ENCODE results near the gene VPREB3. TPM values are rescaled to one million over a fixed set of nuclear protein-coding genes. Genes with fewer than 3 reads are reported as not detected.

The VPREB3 gene
- total RNA-seq, 1 donor from 2014 or later = not detected

GRCh38 chr22:23753385-23753784, 840 bp downstream of the VPREB3 start:
- H3K4me1 Mint-ChIP-seq (ENCODE audit: low read depth, unreplicated experiment) = peaks cover 2% of the 10 kb centered on the region
- peaks cover 9% of the 10 kb centered on the region for H3K9me3 Mint-ChIP-seq (ENCODE audit: unreplicated experiment)
- no peak overlapping the region for H3K27ac Mint-ChIP-seq (ENCODE audit: unreplicated experiment)
- H3K4me3 Mint-ChIP-seq (ENCODE audit: unreplicated experiment) = no peak overlapping the region
- H3K36me3 Mint-ChIP-seq (ENCODE audit: unreplicated experiment) = no peaks in the 10 kb centered on the region
- no peak for DNase-seq
- peaks cover 13% of the 10 kb centered on the region for H3K27me3 Mint-ChIP-seq (ENCODE audit: unreplicated experiment)
- no peak for TF ChIP-seq CTCF (IDR thresholded peaks at IDR 0.05; ENCODE audit: partially characterized antibody, unreplicated experiment)

DNA sequence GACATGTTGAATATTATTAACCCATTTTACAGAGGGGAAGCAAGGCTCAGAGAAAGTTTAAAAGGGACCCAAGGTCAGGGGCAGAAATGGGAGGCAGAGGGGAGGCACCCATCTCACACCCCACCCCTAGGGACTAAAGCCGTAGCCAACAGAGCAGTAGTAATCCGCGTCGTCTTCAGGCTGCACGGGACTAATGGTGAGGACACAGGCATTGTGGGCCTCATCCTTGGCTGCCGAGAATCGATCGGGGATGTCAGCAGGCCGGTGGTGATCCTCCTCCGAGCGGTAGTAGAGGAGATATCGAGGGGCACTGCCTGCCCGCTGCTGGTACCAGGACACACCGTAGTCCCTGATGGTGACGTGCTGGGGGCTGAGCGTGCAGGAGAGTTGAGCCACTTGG, 1.5 kb downstream of the VPREB3 start:
- Mint-ChIP-seq H3K4me3 (ENCODE audit: unreplicated experiment) (no peak overlapping the region), H3K27ac (ENCODE audit: unreplicated experiment) (no peak overlapping the region), H3K27me3 (ENCODE audit: unreplicated experiment) (peaks cover 13% of the 10 kb centered on the region), H3K9me3 (ENCODE audit: unreplicated experiment) (peaks cover 9% of the 10 kb centered on the region), H3K36me3 (ENCODE audit: unreplicated experiment) (no peaks in the 10 kb centered on the region), H3K4me1 (ENCODE audit: low read depth, unreplicated experiment) (peaks cover 2% of the 10 kb centered on the region)
- TF ChIP-seq CTCF (IDR thresholded peaks at IDR 0.05; ENCODE audit: partially characterized antibody, unreplicated experiment) = no peak
- no peak for DNase-seq

GRCh38 chr22:23752090-23752691, 2.0 kb downstream of the VPREB3 start:
- Mint-ChIP-seq H3K4me3 (ENCODE audit: unreplicated experiment) (peak overlapping the region; percentile 68), H3K27me3 (ENCODE audit: unreplicated experiment) (peaks cover 13% of the 10 kb centered on the region), H3K36me3 (ENCODE audit: unreplicated experiment) (no peaks in the 10 kb centered on the region), H3K27ac (ENCODE audit: unreplicated experiment) (no peak overlapping the region), H3K9me3 (ENCODE audit: unreplicated experiment) (peaks cover 9% of the 10 kb centered on the region), H3K4me1 (ENCODE audit: low read depth, unreplicated experiment) (peaks cover 2% of the 10 kb centered on the region)
- no peak for DNase-seq
- TF ChIP-seq CTCF (IDR thresholded peaks at IDR 0.05; ENCODE audit: partially characterized antibody, unreplicated experiment) = no peak

DNA sequence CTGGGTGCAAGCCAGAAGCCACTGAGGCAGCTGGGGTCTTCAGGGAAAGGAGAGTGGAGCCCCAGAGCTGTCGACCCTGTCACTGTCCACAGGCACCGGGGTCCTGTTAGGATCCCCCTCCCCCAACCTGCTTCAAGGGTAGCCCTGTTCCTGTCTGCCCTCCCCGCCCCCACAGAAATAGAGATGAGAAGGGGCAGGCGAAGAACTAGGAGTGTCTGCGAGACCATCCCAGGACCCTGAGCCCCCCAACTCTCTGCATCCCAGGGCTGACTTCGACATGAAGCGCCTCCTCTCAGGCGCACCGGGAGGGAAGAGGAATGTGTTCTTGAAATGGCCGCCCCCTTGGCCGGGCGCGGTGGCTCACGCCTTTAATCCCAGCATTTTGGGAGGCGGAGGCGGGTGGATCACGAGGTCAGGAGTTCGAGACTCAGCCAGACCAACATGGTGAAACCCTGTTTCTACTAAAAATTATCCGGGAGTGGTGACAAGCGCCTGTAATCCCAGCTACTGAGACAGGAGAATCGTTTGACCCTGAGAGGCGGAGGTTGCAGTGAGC, 2.7 kb downstream of the VPREB3 start:
- H3K9me3 Mint-ChIP-seq (ENCODE audit: unreplicated experiment) = peaks cover 9% of the 10 kb centered on the region
- DNase-seq = no peak
- peaks cover 2% of the 10 kb centered on the region for H3K4me1 Mint-ChIP-seq (ENCODE audit: low read depth, unreplicated experiment)
- peaks cover 11% of the 10 kb centered on the region for H3K27me3 Mint-ChIP-seq (ENCODE audit: unreplicated experiment)
- H3K36me3 Mint-ChIP-seq (ENCODE audit: unreplicated experiment) = no peaks in the 10 kb centered on the region
- no peak for TF ChIP-seq CTCF (IDR thresholded peaks at IDR 0.05; ENCODE audit: partially characterized antibody, unreplicated experiment)
- H3K4me3 Mint-ChIP-seq (ENCODE audit: unreplicated experiment) = peak overlapping the region; percentile 83
- peak overlapping the region; percentile 76 for H3K27ac Mint-ChIP-seq (ENCODE audit: unreplicated experiment)

GRCh38 chr22:23750714-23751440, 3.3 kb downstream of the VPREB3 start, which contains the start of gene ZNF70:
TSS of gene ZNF70 (minus strand) at chr22:23751112. CDS start at chr22:23745140, 5,972 bp downstream.
- Mint-ChIP-seq H3K4me3 (ENCODE audit: unreplicated experiment) (peak within 1 kb of the TSS; percentile 87), H3K36me3 (ENCODE audit: unreplicated experiment) (no peaks in the 10 kb centered on the region), H3K4me1 (ENCODE audit: low read depth, unreplicated experiment) (peaks cover 2% of the 10 kb centered on the region)

More at GRCh38 chr22:23750714-23751440, 3.3 kb downstream of the VPREB3 start, which contains the start of gene ZNF70:
- Mint-ChIP-seq H3K27me3 (ENCODE audit: unreplicated experiment) (peaks cover 10% of the 10 kb centered on the region), H3K9me3 (ENCODE audit: unreplicated experiment) (peaks cover 9% of the 10 kb centered on the region), H3K27ac (ENCODE audit: unreplicated experiment) (peak within 1 kb of the TSS; percentile 76)
- DNase-seq = peak; percentile 87
- no peak for TF ChIP-seq CTCF (IDR thresholded peaks at IDR 0.05; ENCODE audit: partially characterized antibody, unreplicated experiment)

Data from glutamatergic neuron (in vitro differentiated cells).